HG03432 (cell line): ENCODE measurements around the gene GNG2.

Experiments used
- ATAC-seq: cut with Tn5 transposase; IDR thresholded peaks from one replicate; pipeline ENCODE4 v1.9.1; 2021; ENCODE audit warnings: mild to moderate bottlenecking, moderate library complexity; ENCODE audit not compliant: unreplicated experiment

The GNG2 gene

DNA sequence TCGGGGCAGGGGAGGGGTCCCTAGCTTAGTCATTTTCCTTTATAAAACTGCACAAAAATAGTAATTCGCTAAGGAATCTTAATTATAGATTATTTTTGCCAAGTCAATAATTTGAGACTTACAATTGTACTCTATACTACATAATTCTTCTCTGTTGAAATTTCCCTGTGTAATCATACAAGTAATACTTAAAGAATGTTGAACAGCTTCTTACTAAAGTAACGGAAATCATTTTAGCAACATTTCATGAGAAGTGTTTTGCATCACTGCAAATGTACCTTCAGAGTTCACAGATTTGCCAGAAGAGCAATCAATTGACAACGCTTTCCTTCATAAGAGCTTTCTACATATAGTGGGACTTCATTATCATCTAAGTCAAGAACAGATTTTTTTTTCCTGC is 7.9 kb upstream of the GNG2 start:
- ATAC-seq = no peak

- ATAC-seq = no peak
Measured at GRCh38 chr14:51855234-51855633, 5.2 kb upstream of the GNG2 start.

GRCh38 chr14:51856792-51857296 is 3.6 kb upstream of the GNG2 start:
- no peak for ATAC-seq

- no peak for ATAC-seq
Measured at GRCh38 chr14:51859131-51859530, 1.3 kb upstream of the GNG2 start.

GRCh38 chr14:51860825-51861499 is 550 bp downstream of the GNG2 start:
- peak; percentile 25 for ATAC-seq

DNA sequence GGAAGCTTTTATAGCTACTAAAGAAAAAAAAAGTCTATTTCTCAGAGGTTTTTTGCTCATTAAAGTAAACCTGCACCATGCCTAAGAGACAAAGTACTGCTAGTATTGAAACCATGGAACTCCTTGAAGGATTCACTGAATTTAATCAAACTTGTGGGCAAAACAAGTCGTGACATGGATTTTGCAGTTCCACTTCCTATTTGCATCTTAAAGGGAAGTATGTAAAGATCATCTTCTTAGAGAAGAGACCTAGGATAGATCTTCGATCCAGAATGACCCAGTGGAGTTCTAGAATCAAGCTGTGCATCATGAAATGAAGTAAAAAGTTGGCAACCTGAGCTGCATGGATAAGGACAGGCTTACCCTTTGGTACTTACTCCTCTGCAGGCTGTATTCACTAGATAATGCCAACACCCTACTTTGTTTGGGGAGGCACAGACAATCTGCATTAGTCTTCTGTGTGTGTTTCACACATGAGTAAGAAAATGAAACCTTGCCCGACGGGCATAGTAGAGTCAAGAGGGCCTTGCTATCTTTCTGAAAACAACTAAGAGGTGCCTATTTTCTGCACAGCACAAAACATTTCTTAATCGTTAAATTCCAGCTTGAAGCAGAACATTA is 1.9 kb downstream of the GNG2 start:
- ATAC-seq = no peak

GRCh38 chr14:51862860-51863259 is 2.4 kb downstream of the GNG2 start:
- ATAC-seq = no peak

GRCh38 chr14:51865953-51866747 is 5.7 kb downstream of the GNG2 start:
- peak; percentile 48 for ATAC-seq

DNA sequence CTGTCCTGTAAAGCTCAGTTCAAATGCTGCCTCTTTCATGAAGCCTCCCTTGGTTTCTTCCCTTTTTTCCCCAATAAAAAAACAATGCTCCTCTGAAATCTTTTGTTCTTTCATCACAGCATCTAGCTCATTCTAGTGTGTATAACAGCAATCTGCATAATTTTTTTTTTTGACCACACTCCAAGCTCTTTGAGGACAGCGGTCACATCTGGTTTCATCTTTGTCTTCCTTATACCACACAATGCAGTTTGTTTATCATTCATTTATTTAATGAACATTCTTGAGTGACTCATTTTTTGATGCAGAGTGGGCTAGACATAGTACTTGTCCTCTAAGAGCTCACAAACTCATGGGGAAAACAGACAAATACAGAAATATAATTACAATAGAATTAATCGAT is 7.3 kb downstream of the GNG2 start:
- ATAC-seq = no peak

- ATAC-seq = no peak
Measured at GRCh38 chr14:51868405-51868804, 8.0 kb downstream of the GNG2 start.

DNA sequence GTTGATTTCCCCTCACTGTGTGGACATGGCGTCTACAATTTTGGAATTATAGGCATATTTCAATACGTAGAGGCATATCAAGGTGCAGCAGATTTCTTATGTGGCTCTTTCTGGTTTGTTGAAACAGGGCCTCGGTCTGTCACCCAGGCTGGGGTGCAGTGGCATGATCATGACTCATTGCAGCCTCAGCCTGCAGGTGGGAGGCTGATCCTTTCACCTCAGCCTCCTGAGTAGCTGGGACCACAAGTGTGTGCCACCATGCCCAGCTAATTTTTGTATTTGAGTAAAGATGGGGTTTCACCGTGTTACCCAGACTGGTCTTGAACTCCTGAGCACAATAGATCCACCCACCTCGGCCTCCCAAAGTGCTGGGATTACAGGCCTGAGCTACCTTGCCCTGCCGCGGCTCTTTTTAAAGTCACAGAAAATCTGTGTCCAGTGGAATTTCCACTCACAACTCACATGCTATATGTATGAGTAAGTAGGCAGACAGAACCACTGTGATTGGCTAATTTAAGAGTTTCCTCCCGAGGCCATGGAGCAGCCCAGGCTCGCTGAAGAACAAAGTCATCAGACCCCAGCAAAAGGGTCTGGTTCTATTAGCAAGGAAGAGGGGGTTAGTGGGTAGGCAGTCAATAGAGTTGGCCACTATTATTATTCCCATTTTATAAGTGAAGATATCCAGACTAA is 9.1 kb downstream of the GNG2 start:
- no peak for ATAC-seq

- no peak for ATAC-seq
Measured at GRCh38 chr14:51870606-51871005, 10.2 kb downstream of the GNG2 start.

GRCh38 chr14:51871846-51872245 is 11.4 kb downstream of the GNG2 start:
- no peak for ATAC-seq

GRCh38 chr14:51872396-51872795 is 12.0 kb downstream of the GNG2 start:
- ATAC-seq = no peak

DNA sequence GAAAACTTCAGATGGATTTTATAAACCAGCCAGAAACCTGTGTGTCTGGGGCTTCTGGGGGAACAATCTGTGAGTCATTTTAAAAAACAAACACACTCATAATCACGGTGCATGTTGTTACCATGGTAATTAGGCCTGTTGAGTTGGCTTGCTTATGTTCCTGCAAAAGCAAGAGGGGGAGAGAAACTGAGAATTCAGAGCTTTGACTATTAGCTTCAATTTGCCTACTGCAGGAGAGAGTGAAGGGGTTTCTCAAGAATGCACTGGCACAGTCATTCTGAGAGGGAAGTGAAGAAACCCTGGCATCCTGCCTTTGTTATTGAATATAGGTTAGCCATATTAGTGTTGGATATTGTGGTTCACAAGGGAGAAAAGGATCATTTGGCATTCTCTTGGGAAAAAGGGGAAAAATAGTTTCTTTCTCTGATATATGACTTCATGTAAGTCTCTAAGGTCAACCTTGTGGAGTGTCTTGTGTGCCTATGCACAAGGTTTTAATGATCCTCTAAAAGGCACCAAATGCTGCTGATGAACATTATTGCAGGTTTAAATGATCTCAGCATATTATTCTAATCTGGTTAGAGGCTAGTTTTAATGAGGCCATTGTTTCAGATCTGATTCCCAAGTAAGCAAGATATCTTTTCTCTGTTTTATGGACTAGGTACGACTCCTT is 12.9 kb downstream of the GNG2 start:
- peak; percentile 94 for ATAC-seq

GRCh38 chr14:51877810-51878209 is 17.4 kb downstream of the GNG2 start:
- ATAC-seq = no peak

- peak; percentile 36 for ATAC-seq
Measured at GRCh38 chr14:51879170-51879569, 18.8 kb downstream of the GNG2 start.

DNA sequence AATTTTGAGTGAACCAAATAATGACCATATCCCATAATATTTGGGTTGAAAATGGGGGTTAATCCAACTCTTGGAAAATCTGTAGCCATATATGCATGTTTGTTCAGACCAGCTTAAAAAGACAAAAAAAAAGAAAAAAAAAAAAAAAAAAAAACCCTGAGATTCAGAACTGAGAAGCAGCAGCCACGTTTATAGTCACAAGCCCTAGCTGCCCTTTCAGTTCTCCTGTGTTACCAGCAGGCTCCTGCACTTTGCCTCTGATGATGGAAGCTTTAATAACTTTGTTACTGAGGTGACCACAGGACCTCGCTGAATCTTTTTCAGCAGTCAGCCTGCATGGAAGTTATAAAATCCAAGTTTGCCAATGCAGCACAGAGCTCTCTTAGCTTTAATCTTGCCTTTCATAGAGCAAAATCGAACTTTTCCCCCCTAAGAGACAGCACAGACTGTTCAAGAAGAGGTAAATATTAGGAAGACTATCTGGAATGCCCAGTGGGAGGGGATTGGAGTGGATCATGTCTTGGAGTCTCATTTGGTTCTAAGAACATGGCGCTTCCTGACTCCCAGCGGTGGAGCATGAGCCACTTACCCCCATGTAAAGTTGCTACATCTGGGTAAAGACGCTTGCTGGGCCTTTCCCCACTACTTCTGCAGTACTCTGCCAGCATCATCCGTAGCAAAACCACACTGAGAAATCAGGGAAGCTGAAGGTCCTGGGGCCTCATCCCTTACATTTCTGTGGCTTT is 20.6 kb downstream of the GNG2 start:
- ATAC-seq = peak; percentile 66

DNA sequence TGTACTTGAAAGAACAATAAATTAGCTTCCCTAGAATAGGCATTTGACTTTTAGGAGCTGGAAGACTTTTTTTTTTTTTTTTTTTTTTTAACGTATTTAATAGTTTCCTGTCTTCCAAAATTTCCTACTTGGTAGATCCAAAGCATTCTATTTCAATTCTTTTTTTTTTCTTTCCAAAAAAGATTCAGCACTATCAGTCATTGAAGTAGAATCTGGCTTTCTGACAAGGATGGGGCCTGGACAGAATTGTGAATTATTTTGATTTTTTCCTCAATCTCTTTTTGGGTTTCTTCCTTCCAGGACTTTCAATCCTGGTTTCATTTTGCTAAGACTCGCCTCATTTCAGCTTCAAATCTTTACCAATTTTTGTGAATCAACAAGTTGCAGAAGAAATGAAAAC is 21.2 kb downstream of the GNG2 start:
- ATAC-seq = no peak

DNA sequence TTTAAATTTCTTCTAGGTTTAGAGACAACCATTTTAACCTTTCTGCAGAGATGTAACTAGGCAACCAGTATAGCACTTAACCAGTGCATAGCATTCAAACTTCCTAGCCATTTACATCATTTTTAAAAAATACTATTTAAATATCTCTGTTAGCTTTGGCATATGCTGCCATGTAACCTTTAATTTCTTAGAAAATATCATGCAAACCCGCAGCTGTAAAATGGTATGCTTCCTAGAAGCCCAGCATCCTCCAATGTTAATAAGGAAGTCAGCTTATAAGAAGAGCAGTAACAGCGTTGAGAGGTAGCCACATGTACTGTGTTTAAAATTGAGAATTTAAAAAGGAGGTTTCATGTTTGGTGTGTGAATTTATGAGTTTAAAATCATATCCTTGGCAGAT is 22.8 kb downstream of the GNG2 start:
- no peak for ATAC-seq
